Stimulated activated CD4-positive, alpha-beta T cell treated with anti-CD3 and anti-CD28 coated beads, TNF-alpha, amount 100 ng/mL, for 24 hours (primary cell): Measurements from ENCODE around the gene JOSD2.

ENCODE experiments used
- DNase-seq, 3 experiments: peaks; one replicate each; pipeline ENCODE4 v3.0.0-alpha.2; 2020; ENCODE audit warnings: low read depth in 3 of 3

Gene JOSD2

DNA sequence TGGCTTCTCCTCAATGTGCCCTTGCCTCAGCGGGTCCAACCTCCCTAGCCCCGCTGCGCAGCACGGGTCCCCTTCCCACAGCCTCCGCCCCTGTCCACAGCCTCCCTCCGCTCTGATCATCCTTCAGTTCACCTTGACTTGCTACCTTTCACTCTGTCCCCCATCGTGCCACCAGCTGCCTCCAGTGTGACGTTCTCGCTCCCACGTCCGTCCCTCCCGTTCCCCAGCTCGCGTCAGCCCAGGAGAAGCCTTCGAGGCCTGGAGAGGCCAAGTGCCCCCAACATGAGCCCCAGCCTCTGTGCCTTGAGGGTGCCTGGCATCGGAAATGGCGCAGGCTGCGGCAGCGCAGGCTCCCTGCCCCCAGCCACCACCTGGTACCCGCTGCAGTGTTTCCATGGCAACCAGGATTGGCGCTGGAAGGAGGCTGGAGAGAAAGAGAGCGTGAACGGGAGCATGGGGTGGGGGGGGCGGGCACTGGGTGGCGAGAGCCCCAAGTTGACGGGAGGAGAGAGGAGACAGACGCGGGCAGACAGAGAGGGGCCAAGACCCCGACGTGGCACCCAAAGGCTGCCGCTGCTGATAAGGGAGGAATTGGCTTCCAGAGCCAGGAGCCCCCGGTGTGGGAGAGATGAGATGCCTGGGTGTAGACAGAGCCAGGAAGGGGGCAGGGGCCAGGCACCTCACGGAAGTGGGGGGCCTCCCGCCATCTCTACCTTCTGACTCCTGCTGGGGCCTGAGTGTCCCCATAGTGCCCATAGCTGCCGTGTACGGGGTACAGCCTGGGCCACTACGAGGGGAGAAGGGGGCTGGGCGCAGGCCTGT, 3.6 kb upstream of the JOSD2 start:
- no peak for DNase-seq

DNA sequence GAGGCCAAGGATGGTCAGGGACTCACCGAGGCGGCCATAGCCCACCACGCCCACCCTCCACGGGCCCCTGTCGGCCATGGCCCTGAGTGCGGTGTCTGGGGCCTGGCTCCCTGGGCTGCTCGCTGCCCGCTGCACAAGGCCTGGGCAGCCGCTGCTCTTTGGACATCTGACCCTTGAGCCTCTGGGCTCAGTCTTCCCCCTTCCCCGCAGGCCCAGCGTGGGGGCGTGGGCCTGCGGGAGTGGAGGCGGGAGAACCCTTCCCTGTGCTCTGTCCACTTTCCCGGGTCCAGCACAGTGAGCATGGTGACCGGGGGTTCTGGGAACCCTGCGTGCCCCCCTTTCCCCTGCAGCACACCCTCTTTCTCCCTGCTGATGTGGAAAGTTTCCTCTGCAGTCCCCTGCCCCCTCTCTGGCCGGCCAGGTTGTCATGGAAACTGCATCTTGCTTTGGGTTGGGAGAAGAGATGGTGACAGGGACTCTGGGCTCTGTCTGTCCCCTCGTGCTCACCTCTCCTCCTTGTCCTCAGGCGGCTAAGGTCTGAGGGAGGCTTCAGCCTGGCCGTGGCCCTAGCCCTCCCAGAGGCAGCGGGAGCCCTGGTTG, 2.9 kb upstream of the JOSD2 start, which contains the start of gene ASPDH:
Gene ASPDH, minus strand, starts transcription at position 168 of the 600 bp plus-strand sequence. Its CDS starts 90 bp downstream, at position 78.
- no peak for DNase-seq

- DNase-seq = no peak
Observed at GRCh38 chr19:50512999-50513745, 2.2 kb upstream of the JOSD2 start.

- DNase-seq = no peak
Observed at GRCh38 chr19:50512112-50512998, 1.4 kb upstream of the JOSD2 start.

- no peak for DNase-seq
Observed at GRCh38 chr19:50510700-50511068, 307 bp downstream of the JOSD2 start.

GRCh38 chr19:50510121-50510670, 795 bp downstream of the JOSD2 start:
- no peak for DNase-seq

DNA sequence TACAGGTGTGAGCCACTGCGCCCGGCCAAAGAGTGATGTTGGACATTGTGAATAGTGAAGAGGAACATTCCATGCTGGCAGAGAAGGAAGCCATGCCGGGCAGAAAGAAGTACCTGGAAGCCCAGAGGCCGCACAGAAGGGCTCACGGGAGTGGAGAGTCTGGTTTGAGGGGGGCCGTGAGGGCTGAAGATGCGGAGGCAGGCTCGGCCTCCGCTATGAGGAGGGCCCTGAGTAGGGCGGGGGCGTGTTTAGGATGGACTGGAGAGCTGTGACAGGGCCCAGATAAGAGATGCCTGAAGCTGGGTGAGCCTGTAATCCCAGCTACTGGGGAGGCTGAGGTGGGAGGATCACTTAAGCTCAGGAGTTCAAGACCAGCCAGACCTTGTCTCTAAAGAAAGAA, 1.6 kb downstream of the JOSD2 start:
- no peak for DNase-seq

- DNase-seq = no peak
Observed at GRCh38 chr19:50508843-50509190, 2.2 kb downstream of the JOSD2 start.

DNA sequence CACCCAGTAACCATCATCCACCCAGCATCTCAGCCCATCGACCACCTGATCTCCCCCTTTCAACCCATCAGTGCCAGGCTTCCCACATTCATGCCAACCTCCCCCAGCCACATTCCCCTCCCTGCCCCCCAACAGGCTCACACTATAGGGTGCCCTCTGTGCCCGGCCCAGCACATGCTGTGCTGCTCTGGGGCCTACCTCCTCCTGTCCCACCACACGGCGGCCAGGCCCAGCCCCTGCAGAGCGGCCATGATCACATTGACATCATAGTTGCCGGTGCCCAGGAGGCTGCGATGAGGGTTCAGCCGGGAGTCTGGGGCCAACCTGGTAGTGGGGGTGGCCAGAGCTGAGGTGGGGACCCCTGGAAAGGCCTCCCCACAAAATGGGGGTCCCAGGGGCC, 3.6 kb downstream of the JOSD2 start:
- no peak for DNase-seq

DNA sequence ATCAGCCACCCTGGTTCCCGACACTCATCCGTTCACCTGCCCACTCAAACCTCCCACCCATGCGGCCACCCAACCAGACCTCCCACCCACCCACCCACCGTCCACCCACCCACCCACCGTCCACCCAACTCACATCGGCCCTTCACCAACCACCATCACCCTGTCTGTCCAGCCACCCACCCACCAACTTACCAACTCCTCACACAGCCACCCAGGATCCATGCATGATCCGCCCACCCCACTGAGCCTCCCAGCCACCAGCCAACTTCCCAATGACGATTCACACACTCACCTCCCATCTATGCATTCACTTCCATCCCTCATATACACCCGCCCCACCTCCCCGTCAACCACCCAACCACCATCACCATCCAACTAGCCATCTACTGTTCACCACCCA, 4.3 kb downstream of the JOSD2 start:
- DNase-seq = no peak

DNA sequence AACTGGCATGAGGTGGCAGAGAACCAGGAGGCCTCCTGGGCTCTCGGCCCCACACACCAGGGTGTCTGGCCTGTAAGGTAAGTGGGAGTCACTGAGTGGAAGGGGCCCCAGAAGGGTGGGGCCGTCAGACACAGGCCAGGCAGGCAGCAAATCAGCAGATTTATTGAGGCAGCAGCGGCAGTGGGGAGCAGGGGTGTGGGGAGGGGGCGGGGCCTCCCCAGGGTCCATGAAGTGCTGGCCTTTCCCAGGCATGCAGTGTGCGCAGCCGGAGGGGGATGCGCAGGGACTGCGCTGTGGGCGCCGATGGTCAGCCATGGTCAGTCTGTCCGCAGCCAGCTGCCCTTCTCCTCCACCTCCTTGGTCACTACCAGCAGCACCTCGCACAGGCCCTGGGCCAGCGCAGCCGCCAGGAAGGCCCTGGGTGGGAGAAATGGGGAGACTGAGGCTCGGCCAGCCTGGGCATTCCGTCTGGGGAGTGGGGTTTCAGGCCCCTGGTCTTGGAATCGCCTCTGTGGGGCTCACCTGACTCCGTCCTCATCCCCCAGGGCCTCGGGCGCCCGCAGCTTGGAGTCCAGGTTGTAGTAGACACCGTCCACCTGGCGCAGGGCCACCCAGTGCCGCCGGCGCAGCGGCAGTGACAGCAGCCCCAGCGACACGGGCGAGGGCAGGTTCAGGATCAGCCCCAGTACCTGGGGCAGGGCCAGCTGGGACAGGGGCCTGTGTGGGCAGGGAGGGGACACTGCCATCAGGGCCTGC, 5.0 kb downstream of the JOSD2 start:
- DNase-seq = no peak

DNA sequence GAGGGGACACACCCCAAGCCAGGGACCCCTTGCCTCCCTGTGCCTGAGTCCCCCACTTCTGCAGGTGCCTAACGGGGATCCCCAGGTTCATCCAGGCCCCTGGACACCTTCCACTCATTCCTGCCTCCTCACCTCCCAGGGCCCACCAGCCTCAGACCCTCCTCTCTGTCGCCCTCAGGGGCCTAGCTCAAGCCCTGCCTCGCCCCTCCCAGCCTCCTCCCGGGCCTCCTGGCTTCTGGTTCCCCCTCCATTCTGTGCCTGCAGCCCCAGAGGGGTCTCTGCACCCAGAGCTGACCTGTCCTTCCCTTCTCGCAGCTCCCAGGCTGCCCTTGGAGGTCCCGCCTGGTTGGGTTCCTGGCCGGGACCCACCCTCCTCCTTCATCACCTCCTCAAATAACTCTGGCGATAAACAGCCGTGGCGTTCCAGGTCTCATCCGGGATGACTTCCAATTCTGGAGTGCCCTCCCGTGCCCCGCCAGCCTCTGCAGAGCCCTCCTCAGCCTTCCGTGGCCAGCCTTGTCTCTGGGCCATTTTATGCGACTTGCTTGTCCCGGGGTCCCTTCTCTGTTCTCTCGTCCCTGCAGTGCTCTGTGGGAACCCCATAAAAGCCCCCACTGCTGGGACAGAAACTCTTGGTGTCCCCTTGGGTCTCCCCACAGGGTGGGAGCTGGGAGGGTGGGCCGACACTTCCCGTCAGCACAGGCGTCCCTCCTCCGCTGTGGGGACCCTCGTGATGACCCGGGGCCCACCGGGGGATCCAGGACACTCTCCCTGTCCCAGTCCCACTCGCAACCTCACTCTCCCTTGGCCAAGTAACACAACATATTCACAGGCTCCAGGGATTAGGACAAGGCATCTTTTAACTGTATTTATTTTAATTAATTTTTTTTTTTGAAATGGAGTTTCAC, 9.2 kb downstream of the JOSD2 start:
- DNase-seq = no peak

GRCh38 chr19:50501186-50501567, 9.8 kb downstream of the JOSD2 start:
- DNase-seq = no peak

DNA sequence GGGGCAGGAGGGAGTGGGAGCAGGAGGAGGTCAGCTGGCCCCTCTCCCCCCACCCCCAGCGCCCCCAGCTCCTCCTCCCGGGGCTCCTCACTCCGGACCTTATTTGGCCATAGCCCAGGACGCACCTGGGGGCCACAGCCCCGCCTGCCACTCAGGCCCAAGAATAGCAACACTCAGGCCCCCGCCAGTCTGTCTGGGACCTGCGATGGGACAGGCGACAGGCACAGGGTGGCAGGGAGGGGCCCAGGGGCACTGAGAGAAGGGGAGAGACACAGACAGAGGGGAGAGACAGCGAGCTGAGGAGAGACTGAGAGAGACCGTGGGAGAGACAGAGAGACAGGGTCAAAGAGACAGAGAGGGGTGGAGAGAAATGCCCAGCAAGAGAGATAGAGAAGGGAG, 10.2 kb downstream of the JOSD2 start:
- no peak for DNase-seq

GRCh38 chr19:50500060-50500752, 10.8 kb downstream of the JOSD2 start:
- DNase-seq = no peak

DNA sequence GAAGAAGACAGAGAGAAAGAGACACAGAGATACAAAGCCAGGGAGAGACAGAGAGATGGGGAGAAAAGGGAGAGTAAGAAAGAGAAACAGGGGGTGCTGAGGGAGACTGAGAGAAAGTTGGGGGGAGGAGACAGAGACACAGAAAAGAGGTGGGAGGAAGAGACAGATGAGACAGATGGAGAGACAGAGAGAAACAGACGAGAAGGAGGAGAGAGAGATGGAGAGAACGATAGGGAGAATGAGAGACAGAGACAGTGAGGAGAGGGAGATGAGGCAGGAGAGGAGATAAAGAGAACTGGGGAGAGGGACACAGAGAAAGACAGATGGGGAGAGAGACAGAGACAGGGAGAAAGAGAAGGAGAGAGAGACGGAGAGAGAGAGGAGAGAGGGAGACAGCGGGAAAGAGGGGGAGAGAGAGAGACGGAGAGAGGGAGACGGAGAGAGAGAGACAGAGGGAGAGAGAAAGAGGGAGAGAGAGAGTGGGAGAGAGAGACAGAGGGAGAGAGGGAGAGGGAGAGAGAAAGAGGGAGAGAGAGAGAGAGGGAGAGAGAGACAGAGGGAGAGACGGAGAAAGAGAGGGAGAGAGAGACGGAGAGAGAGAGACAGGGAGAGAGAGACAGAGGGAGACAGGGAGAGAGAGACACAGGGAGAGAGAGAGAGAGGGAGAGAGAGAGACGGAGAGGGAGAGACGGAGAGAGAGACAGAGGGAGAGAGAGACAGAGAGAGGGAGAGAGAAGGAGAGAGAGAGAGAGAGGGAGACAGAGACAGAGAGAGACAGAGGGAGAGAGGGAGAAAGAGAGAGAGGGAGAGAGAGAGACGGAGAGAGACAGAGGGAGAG, 12.6 kb downstream of the JOSD2 start:
- DNase-seq = no peak

- DNase-seq = no peak
Observed at GRCh38 chr19:50497022-50497405, 14.0 kb downstream of the JOSD2 start.
